Omental fat pad (tissue), 4 donors: ENCODE results near the gene KCTD10. TPM values are rescaled to one million over a fixed set of nuclear protein-coding genes. Genes with fewer than 3 reads are reported as not detected.

ENCODE experiments used
- ATAC-seq: fragments of 150-250 bp; one replicate; pipeline ENCODE4 v1.9.1; 2016; ENCODE audit warnings: mild to moderate bottlenecking, moderate library complexity; ENCODE audit not compliant: low FRiP score
- DNase-seq: peaks from one replicate; pipeline ENCODE4 v3.0.0-alpha.2; 2019; ENCODE audit warnings: low spot score
- CTCF ChIP-seq, 3 donors: fragments of 450-650 bp; IDR thresholded peaks; one replicate each; pipeline ENCODE4 v1.5.1; 2016 to 2017; ENCODE audit warnings: antibody characterized with exemption in 3 of 3, mild to moderate bottlenecking in 3 of 3, moderate library complexity in 2 of 3
- total RNA-seq, 4 donors: library from RNA; depleted of rRNA; stranded (reverse); fragments of >200 nt; gene quantifications; one replicate each; pipeline ENCODE4 v1.1.0, GENCODE V29; 2016

The KCTD10 gene
- total RNA-seq, 4 donors from 2014 or later: 75.6 to 99.6 (median 81.8) TPM

- no peak for DNase-seq
- no peak for ATAC-seq
- no peak for TF ChIP-seq CTCF (IDR thresholded peaks at IDR 0.05)
Measured at GRCh38 chr12:109504068-109504467, 27.0 kb upstream of the KCTD10 start.

GRCh38 chr12:109503611-109504010 lies 26.5 kb upstream of the KCTD10 start:
- no peak for TF ChIP-seq CTCF (IDR thresholded peaks at IDR 0.05)
- no peak for ATAC-seq
- no peak for DNase-seq

- no peak for TF ChIP-seq CTCF (IDR thresholded peaks at IDR 0.05)
- no peak for ATAC-seq
- no peak for DNase-seq
Measured at GRCh38 chr12:109502332-109502731, 25.2 kb upstream of the KCTD10 start.

- DNase-seq: no peak
- ATAC-seq: no peak
- TF ChIP-seq CTCF (IDR thresholded peaks at IDR 0.05): no peak
Measured at GRCh38 chr12:109501299-109501698, 24.2 kb upstream of the KCTD10 start.

GRCh38 chr12:109500406-109501185 lies 23.5 kb upstream of the KCTD10 start:
- DNase-seq: no peak
- no peak for ATAC-seq
- no peak for TF ChIP-seq CTCF (IDR thresholded peaks at IDR 0.05)

GRCh38 chr12:109497675-109498074 lies 20.6 kb upstream of the KCTD10 start:
- no peak for TF ChIP-seq CTCF (IDR thresholded peaks at IDR 0.05)
- ATAC-seq (no peak), DNase-seq (no peak)

- ATAC-seq (no peak), DNase-seq (no peak)
- no peak for TF ChIP-seq CTCF (IDR thresholded peaks at IDR 0.05)
Measured at GRCh38 chr12:109496306-109496705, 19.2 kb upstream of the KCTD10 start.
